HCT116 (cell line): Measurements from ENCODE around the gene SHC4. TPM values are rescaled to one million over a fixed set of nuclear protein-coding genes. Genes with fewer than 3 reads are reported as not detected.

Source experiments
- ATAC-seq: fragments of 200-7000 bp; cut with Tn5 transposase; 2 replicates; pipeline ENCODE4 v1.9.1; 2020; ENCODE audit warnings: mild to moderate bottlenecking, moderate library complexity
- BruUV-seq: library from RNA; stranded (reverse); fragments of 400-500 nt; replicated peaks from 2 replicates; lab custom pipeline; 2021; lab: Mats Ljungman, UMichigan
- CTCF ChIA-PET: fragments of 300-600 bp; sonication (Branson Sonifier 250); formaldehyde crosslinking; loops from one replicate; lab custom pipeline; 2021; ENCODE audit warnings: antibody characterized with exemption; lab: Charles Lee
- POLR2A ChIA-PET: fragments of 300-600, 350-600 bp; sonication (Branson Sonifier 250); formaldehyde crosslinking; loops from one replicate; lab custom pipeline; 2021; ENCODE audit warnings: antibody characterized with exemption; lab: Charles Lee
- RAD21 ChIA-PET, 2 experiments: fragments of 300-600 bp; sonication (Branson Sonifier 250); formaldehyde crosslinking; loops; one replicate each; lab custom pipeline; 2023; ENCODE audit warnings: low total read pairs in 2 of 2; ENCODE audit not compliant: uncharacterized antibody in 2 of 2, unreplicated experiment in 2 of 2, low non-redundant PET in 1 of 2; lab: Charles Lee
- DNase-seq: peaks from one replicate; pipeline ENCODE4 v3.0.0-alpha.2; 2010; ENCODE audit warnings: low read depth, low spot score
- H2AFZ ChIP-seq: fragments of 200-600 bp; shearing (Covaris generic), sonication (generic); 2 replicates; pipeline ENCODE4 v1.6.1; 2017; ENCODE audit warnings: low read depth, mixed run types, mixed read lengths, antibody characterized with exemption, low read length; ENCODE audit not compliant: poor library complexity, severe bottlenecking
- H3K27ac ChIP-seq: 2 replicates; pipeline ENCODE4 v1.5.1; 2012; ENCODE audit warnings: low read depth, low read length
- H3K27me3 ChIP-seq: fragments of 200-600 bp; sonication (generic); 2 replicates; pipeline ENCODE4 v1.6.1; 2016; ENCODE audit warnings: mixed run types, low read length, mixed read lengths; ENCODE audit not compliant: insufficient read depth
- H3K36me3 ChIP-seq, 2 experiments: fragments of 200-500 bp in 1 of 2; fragments of 200-600 bp in 1 of 2; sonication (Bioruptor generic) in 1 of 2; sonication (generic) in 1 of 2; 2 replicates each; pipeline versions ENCODE4 v1.5.1 to v1.6.1; 2014 to 2016; ENCODE audit warnings: low read length in 2 of 2, inconsistent platforms in 1 of 2, mixed read lengths in 1 of 2, mixed run types in 1 of 2; ENCODE audit not compliant: insufficient read depth in 2 of 2, control insufficient read depth in 1 of 2
- H3K4me1 ChIP-seq, 2 experiments: fragments of 200-600 bp in 1 of 2; sonication (generic) in 1 of 2; 2 replicates each; pipeline versions ENCODE4 v1.5.1 to v1.6.1; 2012 to 2017; ENCODE audit warnings: low read length in 2 of 2, inconsistent platforms in 1 of 2, mild to moderate bottlenecking in 1 of 2, mixed read lengths in 1 of 2, mixed run types in 1 of 2, moderate library complexity in 1 of 2; ENCODE audit not compliant: insufficient read depth in 2 of 2, control insufficient read depth in 1 of 2
- H3K4me2 ChIP-seq: fragments of 200-600 bp; sonication (generic); 2 replicates; pipeline ENCODE4 v1.6.1; 2017; ENCODE audit warnings: mixed run types, low read length, mixed read lengths
- H3K4me3 ChIP-seq, 2 experiments: fragments of 200-600 bp in 1 of 2; sonication (generic) in 1 of 2; replicated peaks in 1 of 2; 2 replicates each; pipeline ENCODE4 v1.5.1; 2011 to 2016; ENCODE audit warnings: low read length in 2 of 2, control low read depth in 1 of 2, low read depth in 1 of 2, mild to moderate bottlenecking in 1 of 2, mixed read lengths in 1 of 2, mixed run types in 1 of 2
- H3K79me2 ChIP-seq: fragments of 200-600 bp; sonication (generic); 2 replicates; pipeline ENCODE4 v1.6.1; 2017; ENCODE audit warnings: mild to moderate bottlenecking, mixed run types, low read length, moderate library complexity, mixed read lengths; ENCODE audit not compliant: insufficient read depth
- H3K9ac ChIP-seq: fragments of 200-600 bp; sonication (generic); 2 replicates; pipeline ENCODE4 v1.6.1; 2016; ENCODE audit warnings: low read length, mixed read lengths
- H3K9me2 ChIP-seq: fragments of 200-600 bp; sonication (generic), shearing (Covaris generic); 2 replicates; pipeline ENCODE4 v1.6.1; 2017; ENCODE audit warnings: mixed run types, mild to moderate bottlenecking, moderate library complexity; ENCODE audit not compliant: insufficient read depth
- H3K9me3 ChIP-seq, 2 experiments: fragments of 200-500 bp in 1 of 2; fragments of 200-600 bp in 1 of 2; sonication (Bioruptor generic) in 1 of 2; sonication (generic) in 1 of 2; 2 replicates each; pipeline ENCODE4 v1.6.1; 2014 to 2017; ENCODE audit warnings: low read length in 2 of 2, mixed read lengths in 2 of 2, inconsistent platforms in 1 of 2, low read depth in 1 of 2, mild to moderate bottlenecking in 1 of 2, mixed run types in 1 of 2, moderate library complexity in 1 of 2; ENCODE audit not compliant: control insufficient read depth in 1 of 2, insufficient read depth in 1 of 2
- H4K20me1 ChIP-seq: fragments of 200-600 bp; sonication (generic), shearing (Covaris generic); 2 replicates; pipeline ENCODE4 v1.6.1; 2017; ENCODE audit warnings: mixed run types, mild to moderate bottlenecking, moderate library complexity; ENCODE audit not compliant: insufficient read depth
- CBX3 ChIP-seq: IDR thresholded peaks from 2 replicates; pipeline ENCODE4 v1.6.1; 2012; ENCODE audit warnings: low read depth
- CEBPB ChIP-seq: IDR thresholded peaks from 2 replicates; pipeline ENCODE4 v1.6.1; 2012; ENCODE audit warnings: low read depth
- EZH2 ChIP-seq: fragments of 200-600 bp; sonication (generic); IDR thresholded peaks from 2 replicates; pipeline ENCODE4 v1.6.1; 2017; ENCODE audit warnings: antibody characterized with exemption, mixed run types
- EZH2phosphoT487 ChIP-seq: fragments of 200-600 bp; IDR thresholded peaks from 2 replicates; pipeline ENCODE4 v1.6.1; 2018; ENCODE audit warnings: antibody characterized with exemption, borderline replicate concordance
- FOSL1 ChIP-seq: IDR thresholded peaks from 2 replicates; pipeline ENCODE4 v1.6.1; 2012; ENCODE audit warnings: low read depth
- POLR2A ChIP-seq: IDR thresholded peaks from 2 replicates; pipeline ENCODE4 v1.7.0; 2011; ENCODE audit warnings: borderline replicate concordance; ENCODE audit not compliant: insufficient read depth, insufficient read length; ENCODE audit errors: extremely low read depth
- POLR2AphosphoS5 ChIP-seq: IDR thresholded peaks from 2 replicates; pipeline ENCODE4 v1.6.1; 2011; ENCODE audit warnings: mild to moderate bottlenecking, low read depth, low read length, moderate library complexity
- SIN3A ChIP-seq: IDR thresholded peaks from 2 replicates; pipeline ENCODE4 v1.6.1; 2012; ENCODE audit warnings: low read depth
- SRF ChIP-seq: IDR thresholded peaks from 2 replicates; pipeline ENCODE4 v1.6.1; 2012; ENCODE audit warnings: low read depth
- YY1 ChIP-seq: IDR thresholded peaks from 2 replicates; pipeline ENCODE4 v1.6.1; 2011; ENCODE audit warnings: low read length, low read depth, moderate library complexity, mild to moderate bottlenecking; ENCODE audit not compliant: insufficient replicate concordance; ENCODE audit errors: extremely low read depth
- ZFX ChIP-seq: fragments of 450-650 bp; IDR thresholded peaks from 2 replicates; pipeline ENCODE4 v1.6.1; 2017
- ZNF274 ChIP-seq: fragments of 200-500 bp; sonication (Bioruptor generic); IDR thresholded peaks from 2 replicates; pipeline ENCODE4 v1.6.1; 2014; ENCODE audit warnings: mild to moderate bottlenecking, low read depth, low read length, inconsistent platforms
- intact Hi-C: fragments of 100-400 bp; cut with micrococcal nuclease; formaldehyde crosslinking; loops from 2 replicates; pipeline ENCODE4 v1.10.0; 2022
- total RNA-seq: library from RNA; stranded (reverse); gene quantifications from one replicate; pipeline ENCODE4 v1.2.1, GENCODE V29; 2021; ENCODE audit not compliant: unreplicated experiment
- TF ChIP-seq, protein P1 (sequence below): IDR thresholded peaks from 2 replicates; pipeline ENCODE4 v1.6.1; 2012; ENCODE audit warnings: low read depth

The SHC4 gene
- total RNA-seq, 1 experiment from 2014 or later: 0.44 TPM

DNA sequence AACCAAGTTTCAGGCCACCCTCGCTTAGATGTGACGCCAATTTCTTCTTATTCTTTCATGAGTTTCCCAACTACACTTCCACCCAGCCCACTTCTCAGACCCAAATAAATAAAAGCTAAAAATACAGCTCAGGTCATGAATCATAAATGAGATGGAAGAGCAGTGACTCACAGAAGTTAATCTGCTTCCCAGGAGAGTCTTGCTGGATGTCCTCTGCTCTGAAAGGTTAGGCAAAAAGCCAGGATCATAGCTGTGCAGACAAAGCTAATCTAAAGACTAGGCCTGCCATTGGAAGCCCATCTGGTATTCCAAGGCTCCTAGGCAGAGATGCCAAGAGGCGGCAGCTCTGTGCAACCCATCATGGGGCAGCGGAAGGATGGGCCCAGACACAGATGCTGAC, 24.1 kb downstream of the SHC4 start (continued):
- no peak for TF ChIP-seq SRF
- TF ChIP-seq FOSL1: peak; percentile 39; the same call in 1 of the 2 replicates
- no peak for TF ChIP-seq POLR2AphosphoS5
- no peak for TF ChIP-seq YY1
- no peak for TF ChIP-seq EZH2phosphoT487
- no peak for TF ChIP-seq ZNF274
- no peak for TF ChIP-seq POLR2A
- TF ChIP-seq SIN3A: no peak
- no peak for TF ChIP-seq ZFX

DNA sequence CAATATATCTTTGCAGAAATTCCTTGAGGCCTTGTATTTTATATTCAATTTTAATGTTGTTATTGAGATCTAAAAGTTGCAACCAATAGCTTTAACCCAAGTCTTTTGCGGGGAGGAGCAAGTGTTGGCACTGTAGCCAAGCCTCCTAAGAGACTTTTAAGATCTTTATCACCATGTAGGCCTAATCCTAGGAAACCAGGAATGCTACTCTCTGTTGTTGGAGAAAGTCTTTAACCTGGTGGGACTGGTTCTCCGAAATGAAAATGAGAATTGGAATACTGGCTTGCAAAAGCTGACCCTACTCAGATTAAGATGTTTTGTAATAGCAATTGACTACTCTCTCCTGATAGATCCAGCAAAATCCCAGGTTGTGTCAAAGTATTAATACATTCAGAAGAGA, 25.8 kb downstream of the SHC4 start:
- H3K4me3 ChIP-seq: no peak overlapping the region
- no peaks in the 10 kb centered on the region for H3K79me2 ChIP-seq
- H3K4me1 ChIP-seq: peaks cover 0 to 23% of the 10 kb centered on the region in 2 experiments; a peak in 2 of 4 replicates
- no peaks in the 10 kb centered on the region for H3K9me3 ChIP-seq
- ATAC-seq (no peak), DNase-seq (no peak)
- H3K27me3 ChIP-seq: no peaks in the 10 kb centered on the region
- H3K4me2 ChIP-seq: no peak overlapping the region
- BruUV-seq: no TSS peak
- ChIA-PET CTCF (no interaction called here), POLR2A (no interaction called here), RAD21 (no interaction called here)
- no peaks in the 10 kb centered on the region for H4K20me1 ChIP-seq
- H3K9me2 ChIP-seq: no peaks in the 10 kb centered on the region
- no peak overlapping the region for H3K9ac ChIP-seq
- no peak overlapping the region for H3K27ac ChIP-seq
- TF ChIP-seq POLR2AphosphoS5: no peak
- TF ChIP-seq ZFX: no peak
- no peak for TF ChIP-seq ZNF274
- no peak for TF ChIP-seq EZH2
- TF ChIP-seq CEBPB: no peak
- TF ChIP-seq SRF: no peak
- intact Hi-C loops: no loop called here
- no peak overlapping the region for H2AFZ ChIP-seq
- H3K36me3 ChIP-seq: no peaks in the 10 kb centered on the region

DNA sequence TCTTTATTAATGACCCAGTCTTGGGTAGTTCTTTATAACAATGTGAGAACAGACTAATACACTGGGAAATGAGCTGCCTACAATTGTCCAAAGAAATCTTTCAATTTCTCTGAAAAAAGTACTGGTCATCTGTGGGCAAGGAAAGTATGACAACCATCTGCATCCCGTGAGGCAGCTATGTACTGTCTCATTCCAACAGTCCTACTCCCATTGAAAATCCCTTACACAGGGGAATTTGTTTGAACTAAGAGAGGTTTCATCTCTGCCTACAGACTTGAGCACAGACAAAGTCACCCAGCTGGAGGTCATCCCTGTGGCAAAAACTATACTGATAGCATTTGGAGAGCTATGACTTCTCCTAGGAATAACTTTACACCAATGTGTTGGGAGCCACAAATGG, 27.1 kb downstream of the SHC4 start:
- Histone ChIP-seq H4K20me1 (no peaks in the 10 kb centered on the region), H3K4me1 (peaks cover 0 to 23% of the 10 kb centered on the region in 2 experiments; a peak in 2 of 4 replicates), H3K79me2 (no peaks in the 10 kb centered on the region), H3K4me2 (no peak overlapping the region), H3K4me3 (no peak overlapping the region), H3K36me3 (no peaks in the 10 kb centered on the region), H2AFZ (no peak overlapping the region), H3K27ac (no peak overlapping the region), H3K27me3 (no peaks in the 10 kb centered on the region), H3K9me3 (no peaks in the 10 kb centered on the region), H3K9me2 (no peaks in the 10 kb centered on the region), H3K9ac (no peak overlapping the region)
- ChIA-PET POLR2A (no interaction called here), RAD21 (no interaction called here), CTCF (no interaction called here)
- ATAC-seq (no peak), DNase-seq (no peak)
- intact Hi-C loops: no loop called here
- TF ChIP-seq CBX3 (no peak), YY1 (no peak), POLR2AphosphoS5 (no peak), ZNF274 (no peak)
- TF ChIP-seq, protein P1, sequence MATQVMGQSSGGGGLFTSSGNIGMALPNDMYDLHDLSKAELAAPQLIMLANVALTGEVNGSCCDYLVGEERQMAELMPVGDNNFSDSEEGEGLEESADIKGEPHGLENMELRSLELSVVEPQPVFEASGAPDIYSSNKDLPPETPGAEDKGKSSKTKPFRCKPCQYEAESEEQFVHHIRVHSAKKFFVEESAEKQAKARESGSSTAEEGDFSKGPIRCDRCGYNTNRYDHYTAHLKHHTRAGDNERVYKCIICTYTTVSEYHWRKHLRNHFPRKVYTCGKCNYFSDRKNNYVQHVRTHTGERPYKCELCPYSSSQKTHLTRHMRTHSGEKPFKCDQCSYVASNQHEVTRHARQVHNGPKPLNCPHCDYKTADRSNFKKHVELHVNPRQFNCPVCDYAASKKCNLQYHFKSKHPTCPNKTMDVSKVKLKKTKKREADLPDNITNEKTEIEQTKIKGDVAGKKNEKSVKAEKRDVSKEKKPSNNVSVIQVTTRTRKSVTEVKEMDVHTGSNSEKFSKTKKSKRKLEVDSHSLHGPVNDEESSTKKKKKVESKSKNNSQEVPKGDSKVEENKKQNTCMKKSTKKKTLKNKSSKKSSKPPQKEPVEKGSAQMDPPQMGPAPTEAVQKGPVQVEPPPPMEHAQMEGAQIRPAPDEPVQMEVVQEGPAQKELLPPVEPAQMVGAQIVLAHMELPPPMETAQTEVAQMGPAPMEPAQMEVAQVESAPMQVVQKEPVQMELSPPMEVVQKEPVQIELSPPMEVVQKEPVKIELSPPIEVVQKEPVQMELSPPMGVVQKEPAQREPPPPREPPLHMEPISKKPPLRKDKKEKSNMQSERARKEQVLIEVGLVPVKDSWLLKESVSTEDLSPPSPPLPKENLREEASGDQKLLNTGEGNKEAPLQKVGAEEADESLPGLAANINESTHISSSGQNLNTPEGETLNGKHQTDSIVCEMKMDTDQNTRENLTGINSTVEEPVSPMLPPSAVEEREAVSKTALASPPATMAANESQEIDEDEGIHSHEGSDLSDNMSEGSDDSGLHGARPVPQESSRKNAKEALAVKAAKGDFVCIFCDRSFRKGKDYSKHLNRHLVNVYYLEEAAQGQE: no peak
- BruUV-seq: no TSS peak
